HG02973 (cell line): ENCODE data around the gene RC3H2.
A peak's percentile ranks its signal among the peaks of the same experiment; 100 is the strongest.
"Not testable (repeated sequence)": the region's sequence is repeated elsewhere in the genome, so short reads cannot be mapped to it uniquely, and the experiment has no call there.

Experiments
- ATAC-seq: cut with Tn5 transposase; IDR thresholded peaks from one replicate; pipeline ENCODE4 v1.9.1; 2021; ENCODE audit warnings: moderate library complexity; ENCODE audit not compliant: unreplicated experiment

RC3H2 gene

DNA sequence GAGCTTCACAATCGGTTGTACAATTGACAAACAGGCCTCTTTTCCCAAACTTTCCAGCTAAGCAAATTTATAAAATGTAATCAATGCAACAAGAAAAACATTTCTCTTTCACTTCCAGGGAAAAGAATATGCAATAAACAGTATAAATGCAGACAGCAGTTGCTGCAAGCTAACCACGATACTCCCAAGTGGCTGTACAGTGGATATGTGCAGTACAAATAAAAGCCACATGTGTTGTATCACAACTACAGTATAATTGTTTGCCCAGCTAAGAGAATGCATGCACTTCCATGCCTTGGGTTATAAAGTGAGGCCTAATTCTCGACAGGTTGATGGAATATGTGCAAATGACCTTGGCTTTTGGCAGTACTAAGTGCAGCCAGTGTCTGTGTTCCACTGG is 60.0 kb downstream of the RC3H2 start:
- ATAC-seq: no peak

DNA sequence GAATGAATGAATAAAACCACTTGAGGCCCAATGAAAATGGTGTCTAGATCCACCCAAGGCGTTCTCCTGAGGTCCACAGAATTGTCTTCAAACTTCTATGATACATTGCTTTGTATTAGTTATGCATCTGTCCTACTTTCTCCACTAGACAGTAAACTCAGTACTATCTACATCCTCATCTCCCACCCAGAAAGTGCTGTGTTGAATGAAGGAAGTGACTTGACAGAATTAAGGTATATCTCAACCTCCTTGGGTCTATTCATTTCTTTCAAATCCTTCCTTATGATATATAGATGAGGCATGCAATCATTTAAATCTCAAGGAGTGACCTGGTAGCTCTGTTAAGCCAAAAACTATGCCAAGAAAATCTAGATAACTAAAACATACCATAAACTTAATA is 61.0 kb downstream of the RC3H2 start:
- no peak for ATAC-seq

DNA sequence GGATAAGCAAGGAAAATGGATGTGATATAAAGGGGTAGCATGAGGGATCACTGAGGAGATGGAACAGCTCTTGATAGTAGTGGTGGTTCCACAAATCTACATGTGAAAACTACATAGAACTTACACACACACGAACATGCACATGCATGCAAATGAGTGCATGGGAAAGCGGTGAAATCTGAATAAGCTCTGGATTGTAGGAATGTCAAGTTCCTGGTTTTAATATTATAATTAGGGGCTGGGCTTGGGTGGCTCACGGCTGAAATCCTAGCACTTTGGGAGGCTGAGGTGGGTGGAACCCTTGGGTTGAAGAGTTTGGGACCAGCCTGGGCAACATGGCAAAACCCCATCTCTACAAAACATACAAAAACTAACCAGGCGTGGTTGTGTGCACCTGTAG is 63.7 kb downstream of the RC3H2 start:
- ATAC-seq: no peak

DNA sequence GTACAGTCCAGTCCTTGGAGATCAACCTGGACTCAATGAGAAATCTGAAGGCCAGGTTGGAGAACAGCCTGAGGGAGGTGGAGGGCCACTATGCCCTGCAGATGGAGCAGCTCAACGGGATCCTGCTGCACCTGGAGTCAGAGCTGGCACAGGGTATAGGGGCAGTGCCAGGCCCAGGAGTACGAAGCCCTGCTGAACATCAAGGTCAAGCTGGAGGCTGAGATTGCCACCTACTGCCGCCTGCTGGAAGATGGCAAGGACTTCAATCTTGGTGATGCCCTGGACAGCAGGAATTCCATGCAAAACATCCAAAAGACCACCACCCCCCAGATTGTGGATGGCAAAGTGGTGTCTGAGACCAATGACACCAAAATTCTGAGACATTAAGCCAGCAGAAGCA is 66.7 kb downstream of the RC3H2 start:
- not testable (repeated sequence) for ATAC-seq

DNA sequence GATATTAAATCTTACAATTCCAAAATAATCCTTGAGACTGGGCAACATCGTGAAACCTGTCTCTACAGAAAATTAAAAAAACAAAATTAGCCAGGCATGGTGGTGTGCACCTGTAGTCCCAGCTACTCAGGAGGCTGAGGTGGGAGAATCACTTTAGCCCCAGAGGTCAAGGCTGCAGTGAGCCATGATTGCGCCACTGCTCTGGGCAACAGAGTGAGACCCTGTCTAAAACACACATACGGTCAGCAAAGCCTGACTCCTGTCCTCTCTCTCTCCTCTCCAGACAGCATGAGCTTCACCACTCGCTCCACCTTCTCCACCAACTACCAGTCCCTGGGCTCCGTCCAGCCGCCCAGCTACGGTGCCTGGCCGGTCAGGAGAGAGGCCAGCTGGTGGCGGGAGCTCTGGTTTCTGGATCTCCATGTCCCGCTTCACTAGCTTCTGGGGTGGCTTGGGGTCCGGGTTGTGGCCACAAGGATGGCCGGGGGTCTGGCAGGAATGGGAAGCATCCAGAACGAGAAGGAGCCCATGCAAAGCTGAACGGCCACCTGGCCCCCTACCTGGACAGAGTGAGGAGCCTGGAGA is 67.8 kb downstream of the RC3H2 start:
- no peak for ATAC-seq

DNA sequence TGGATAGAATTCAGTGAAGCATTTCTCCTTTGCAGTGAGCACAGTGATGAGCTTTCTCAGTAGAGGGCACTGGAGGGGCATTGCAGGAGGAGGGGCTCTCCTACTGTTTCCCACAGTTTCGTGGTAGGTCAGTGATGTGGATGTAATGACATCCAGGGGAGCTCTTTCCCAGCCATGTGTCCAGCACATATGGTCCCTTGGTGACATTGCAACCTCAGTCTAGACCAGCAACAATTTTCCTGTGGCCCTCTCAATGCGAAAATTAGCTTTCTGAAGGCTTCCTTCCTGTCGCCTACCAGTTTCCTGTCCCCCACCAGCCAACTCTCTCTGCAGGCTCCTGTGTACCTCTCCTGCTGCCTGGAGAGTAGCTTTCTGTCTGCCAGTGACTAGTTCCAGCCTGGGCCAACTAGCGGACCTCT is 69.8 kb downstream of the RC3H2 start:
- ATAC-seq: no peak

DNA sequence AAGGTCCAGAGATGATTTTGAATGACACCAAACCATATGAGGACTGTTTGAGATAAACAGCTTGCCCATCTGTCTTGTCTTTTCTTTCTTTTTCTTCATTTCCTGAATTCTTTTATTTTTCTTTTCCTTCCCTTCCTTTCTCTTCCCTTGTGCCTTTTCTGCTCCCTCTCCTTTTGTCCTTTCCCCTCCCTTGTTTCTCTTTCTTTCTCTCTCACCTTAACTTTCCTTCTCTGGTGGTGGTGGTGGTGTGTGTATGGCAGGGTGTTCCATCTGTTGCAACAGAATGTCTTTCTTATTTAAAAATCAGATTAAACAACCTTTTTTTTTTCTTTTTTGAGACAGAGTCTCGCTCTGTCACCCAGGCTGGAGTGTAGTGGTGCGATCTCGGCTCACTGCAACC is 73.0 kb downstream of the RC3H2 start:
- ATAC-seq: no peak

DNA sequence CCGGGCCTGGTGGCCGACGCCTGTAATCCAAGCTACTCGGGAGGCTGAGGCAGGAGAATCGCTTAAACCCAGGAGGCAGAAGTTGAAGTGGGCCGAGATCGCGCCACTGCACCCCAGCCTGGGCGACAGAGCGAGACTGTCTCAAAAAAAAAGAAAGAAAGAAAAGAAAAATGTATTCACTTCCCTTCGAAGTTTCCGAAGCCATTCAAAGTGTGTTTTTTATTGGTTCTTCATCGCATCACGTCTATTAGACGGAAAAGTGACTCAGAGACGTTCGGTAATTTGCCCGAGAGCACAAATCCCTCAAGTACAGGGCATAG is 76.2 kb downstream of the RC3H2 start:
- ATAC-seq: not testable (repeated sequence)

DNA sequence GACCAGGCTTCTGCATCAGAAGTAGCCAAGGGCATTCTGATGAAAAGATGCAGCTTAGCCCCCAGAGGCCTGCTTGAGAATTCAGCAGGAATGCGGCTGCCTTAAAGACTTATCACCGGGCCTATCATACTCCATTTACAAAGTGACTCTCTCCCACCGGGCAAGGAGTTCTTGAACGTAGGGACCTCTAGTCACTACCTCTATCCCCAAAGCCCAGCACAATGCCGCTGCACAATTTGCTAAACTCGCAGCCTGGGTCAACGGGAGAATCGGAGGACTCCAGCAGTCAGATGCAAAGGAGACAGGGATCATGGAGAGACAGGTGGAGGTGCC is 77.4 kb downstream of the RC3H2 start:
- ATAC-seq: peak; percentile 8

DNA sequence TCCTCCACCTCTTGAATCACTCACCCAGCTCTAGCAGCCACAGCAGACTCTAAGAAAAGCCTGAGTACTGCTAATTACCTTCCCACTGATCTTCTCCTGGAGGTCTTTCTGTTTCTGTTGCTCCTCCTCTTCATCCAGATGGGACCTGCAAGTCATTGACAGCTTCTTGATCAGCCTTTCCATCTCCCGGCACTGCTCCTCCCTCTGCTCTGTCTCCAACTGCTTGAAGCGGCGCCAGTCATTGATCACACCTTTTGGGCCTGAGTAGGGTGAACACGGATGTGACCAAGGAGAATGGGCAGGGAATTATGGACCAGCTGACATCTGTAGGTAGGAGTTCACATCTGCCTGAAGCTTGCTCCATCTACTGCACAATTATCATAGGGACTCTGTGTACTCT is 82.2 kb downstream of the RC3H2 start:
- ATAC-seq: no peak

DNA sequence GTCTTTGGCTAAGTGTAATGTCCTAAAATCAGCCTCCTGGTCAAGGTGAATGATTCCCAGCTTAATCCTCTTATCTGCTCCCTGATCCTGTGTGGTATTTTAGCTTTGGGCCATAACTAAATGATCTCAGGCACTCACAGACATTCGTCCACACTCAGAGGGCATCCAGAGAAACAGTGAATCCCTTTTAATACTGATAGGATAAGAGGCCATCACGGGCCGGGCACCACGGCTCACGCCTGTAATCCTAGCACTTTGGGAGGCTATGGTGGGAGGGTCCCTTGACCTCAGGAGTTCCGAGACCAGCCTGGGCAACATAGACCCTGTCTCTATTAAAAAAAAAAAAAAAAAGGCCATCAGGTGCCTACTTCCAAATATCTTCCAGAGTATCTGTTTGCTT is 83.1 kb downstream of the RC3H2 start:
- no peak for ATAC-seq

DNA sequence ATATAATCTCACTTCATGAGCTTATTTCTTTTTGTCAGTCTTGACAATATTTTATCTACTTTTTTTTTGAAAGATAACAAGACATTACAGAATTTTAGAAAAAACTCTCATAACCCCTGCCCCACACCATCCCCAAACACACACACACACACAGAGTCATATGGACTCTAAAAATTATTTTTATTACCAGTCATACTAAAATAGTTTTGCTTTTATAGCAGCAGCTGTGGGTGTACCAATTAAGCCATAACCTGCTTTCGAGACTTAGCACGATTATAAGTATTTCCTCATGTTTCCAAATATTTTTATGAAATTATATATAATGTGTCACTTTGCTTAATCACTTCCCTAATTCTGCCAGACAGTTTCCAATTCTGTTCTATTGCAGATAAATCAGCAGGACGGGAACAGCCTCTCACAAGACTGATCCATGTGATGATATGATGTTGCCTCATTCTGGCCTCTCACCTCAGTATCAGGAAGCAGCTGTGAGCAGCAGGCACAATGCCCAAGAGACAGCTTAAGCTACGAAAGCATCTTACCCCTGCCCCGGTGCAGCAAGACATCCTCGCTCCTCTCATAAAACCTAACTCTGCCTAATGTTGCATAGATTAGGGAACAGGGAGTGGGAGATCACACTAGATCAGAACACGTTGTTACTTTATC is 83.7 kb downstream of the RC3H2 start:
- ATAC-seq: no peak

DNA sequence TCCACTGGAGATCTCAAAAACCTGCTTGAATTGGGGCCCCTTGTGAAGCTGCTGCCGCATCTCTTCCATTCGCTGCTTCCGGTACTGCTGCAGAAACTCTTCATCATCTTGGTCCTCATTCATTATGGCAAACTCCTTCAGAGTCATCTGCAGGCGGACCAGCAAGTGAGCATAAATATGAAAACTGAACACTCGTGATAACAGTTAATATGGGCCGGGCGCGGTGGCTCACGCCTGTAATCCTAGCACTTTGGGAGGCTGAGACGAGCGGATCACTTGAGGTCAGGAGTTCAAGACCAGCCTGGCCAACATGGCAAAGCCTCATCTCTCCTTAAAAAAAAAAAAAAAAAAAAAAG is 84.7 kb downstream of the RC3H2 start:
- ATAC-seq: no peak

DNA sequence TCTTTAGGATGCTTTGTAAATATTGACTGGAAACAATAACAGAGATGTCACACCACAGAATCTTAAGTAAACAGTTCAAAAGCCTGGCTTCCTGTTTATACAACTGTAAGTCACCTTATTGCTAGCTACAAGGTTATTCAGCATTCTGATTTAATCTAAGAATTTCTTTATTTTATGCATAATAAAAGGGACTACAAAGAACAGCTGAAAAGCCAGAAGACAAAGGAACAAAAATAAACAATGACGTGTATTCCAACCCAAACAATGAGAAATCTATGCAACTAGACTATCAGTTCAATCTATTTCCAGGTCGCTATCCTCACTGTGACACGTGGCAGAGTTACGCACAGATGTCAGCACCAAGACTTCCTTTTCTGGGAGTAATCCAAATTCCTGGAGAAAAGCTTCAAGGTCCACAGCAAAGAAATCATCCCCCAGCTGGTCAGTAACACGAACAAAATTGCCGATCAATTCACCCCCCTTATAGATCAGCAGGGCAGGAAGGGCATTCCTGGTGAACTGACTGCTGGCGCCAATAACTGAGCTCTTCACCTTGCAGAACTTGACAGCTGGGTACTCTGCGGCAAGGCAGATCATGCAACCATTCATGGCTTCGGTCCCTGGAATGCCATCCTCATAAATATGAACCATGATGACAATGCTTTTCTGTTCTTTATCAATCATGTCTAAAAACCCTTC is 85.2 kb downstream of the RC3H2 start:
- ATAC-seq: no peak

DNA sequence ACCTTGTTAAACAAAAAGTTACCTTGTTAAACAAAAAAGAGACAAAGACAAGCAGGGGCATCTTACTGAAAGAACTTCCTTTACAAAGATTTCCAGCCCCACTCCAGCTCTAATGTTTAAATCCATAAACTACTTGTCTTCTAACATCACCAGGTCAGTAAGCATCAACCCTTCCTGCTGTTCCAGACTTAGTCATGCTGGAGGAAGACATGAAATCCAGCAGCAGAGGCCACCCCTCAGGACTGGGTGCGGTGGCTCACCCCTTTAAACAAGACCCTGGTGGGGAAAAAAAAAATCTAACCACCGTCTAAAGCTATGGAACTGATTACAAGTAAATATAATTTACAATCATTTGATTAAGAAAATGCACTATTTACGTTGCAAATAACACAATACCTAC is 85.8 kb downstream of the RC3H2 start:
- ATAC-seq: no peak

DNA sequence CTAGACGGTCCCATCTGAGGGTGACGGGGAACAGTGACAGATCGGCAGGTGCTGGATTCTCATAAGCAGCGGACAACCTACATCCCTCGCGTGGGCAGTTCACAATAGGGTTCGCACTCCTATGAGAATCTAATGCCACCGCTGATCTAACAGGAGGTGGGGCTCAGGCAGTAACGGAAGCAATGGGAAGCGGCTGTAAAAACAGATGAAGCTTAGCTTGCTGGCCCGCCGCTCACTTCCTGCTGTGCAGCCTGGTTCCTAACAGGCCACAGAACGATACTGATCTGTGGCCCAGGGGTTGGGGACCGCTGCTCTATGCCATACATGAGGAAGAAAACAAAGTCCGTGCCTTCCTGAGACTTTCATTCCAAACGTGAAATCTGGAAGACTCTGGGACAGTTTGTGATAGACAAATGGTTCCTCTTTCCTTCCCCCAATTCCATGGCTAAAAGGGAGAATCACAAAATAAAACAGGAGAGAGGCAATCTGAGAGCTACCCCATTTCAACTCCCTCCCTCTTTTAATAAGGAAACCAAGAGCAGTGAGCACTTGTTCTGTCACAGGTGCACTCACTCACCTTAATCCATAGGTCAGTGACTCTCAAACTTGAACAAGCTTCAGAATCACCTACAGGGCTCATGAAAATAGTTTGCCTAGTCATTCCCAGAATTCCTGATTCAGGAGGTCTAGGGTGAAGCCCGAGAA is 88.8 kb downstream of the RC3H2 start:
- ATAC-seq: no peak

DNA sequence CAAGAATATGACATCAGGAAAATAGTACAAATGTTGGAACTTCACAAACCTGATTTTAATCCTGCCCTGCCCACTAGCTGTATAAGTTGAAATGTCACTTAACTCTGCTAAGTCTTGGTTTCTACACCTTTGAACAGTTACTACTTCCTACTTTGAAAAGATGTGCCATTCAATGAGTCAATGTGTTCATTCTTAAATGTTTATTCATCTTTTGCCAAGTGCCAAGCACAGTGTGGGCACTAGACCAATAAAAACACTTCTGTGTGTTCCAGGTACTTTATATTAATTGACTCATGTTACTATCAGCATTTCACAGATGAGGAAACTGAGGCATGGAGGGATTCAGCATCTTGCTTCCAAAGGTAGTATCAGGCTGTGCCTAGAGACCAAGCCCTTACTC is 89.6 kb downstream of the RC3H2 start:
- no peak for ATAC-seq

DNA sequence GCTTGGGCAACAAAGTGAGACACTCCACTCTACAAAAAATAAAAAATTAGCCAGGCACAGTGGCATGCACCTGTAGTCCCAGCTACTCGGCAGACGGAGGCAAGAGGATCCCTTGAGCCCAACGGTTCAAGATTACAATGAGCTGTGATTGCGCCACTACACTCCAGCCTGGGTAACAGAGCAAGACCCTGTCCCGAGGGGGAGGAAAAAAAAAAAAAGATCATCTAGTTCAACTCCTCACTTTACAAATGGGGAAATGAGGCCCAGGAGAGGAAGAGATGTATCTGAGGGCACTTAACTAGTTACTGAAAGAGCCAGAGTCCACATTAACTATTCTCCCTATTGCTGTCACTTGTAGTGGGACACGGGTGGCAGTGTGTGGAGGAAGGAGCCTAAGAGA is 90.6 kb downstream of the RC3H2 start:
- ATAC-seq: no peak

DNA sequence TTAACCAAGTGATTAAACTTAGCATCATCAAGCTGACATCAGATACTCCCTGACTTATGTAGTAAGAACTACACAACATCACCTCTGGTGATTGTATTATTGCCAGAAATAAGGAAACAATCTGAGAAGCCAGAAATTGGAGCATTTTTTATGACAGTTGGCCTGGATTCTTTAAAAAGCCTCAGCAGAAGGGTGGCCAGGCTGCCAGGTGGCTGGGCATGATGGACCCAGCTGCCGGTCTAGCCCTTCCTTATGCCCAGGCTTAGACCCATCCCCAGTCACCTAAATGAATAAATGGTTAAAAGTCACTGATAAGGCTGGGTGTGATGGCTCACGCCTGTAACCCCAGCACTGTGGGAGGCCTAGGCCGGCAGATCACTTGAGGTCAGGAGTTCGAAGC is 92.4 kb downstream of the RC3H2 start:
- ATAC-seq: no peak

DNA sequence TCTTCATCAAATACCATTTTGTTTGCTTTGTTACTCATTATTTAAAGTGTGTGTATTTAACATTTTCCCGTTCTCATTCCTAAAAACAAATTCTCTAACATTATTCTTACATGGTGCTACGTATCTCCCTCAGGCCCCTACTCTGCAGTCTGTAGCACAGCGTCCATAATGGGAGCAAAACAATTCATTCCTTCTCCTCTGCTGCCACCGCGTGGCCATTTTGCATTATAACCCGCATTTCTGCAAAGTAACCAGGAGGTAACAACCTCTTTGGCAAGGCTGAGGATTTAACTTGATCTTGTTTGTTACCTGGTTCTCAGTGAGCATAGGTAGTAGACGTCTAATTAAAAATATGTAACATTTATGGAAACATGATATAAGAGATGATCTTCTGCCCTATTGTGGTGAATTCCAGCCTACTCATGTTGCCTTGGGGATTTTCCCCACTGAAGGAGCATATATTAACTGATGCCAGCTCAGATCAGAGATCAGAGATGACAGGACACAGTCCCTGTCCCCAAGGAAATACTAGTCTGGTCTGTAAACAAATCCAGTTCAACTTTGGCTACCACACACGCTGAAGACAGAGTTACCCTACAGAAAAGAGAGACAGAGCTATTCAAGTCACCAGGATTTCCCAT is 94.7 kb downstream of the RC3H2 start:
- peak; percentile 74 for ATAC-seq

DNA sequence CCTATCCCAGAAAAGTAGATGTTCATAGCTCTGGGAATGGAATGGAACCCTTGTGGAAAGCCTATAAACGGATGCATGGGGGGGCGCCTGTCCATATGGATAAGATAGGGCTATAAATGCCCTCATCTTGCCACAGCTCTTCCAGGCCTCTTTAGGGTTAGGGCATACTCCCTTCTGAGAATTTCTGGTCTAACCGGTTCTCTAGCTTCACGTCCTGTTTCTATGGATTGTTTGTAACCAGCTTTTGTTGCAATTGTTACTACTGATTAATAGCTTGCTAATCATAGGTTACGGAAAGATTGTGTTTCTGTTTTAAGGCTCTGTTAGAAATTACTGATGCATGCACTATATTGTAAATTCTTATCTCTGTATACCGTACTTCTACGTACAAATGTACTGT is 95.9 kb downstream of the RC3H2 start:
- ATAC-seq: not testable (repeated sequence)

DNA sequence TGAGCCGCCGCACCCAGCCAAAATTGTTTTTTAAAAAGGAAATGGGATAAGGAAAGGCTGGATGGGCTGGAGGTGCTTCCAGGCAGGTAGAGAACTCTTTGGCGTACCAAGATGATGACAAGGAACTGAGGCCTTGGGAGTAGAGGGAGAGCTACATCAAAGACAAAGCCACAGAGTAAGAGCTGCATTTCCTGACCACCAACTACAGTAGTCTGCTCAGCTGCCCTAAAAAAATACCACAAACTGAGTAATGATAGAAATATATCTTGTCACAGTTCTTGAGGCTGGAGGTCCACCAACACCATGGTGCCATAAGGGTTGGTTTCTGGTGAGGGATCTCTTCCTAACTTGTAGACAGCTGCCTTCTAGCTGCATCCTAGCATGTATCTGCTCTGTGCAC is 97.0 kb downstream of the RC3H2 start:
- no peak for ATAC-seq
